Neural cell (in vitro differentiated cells): ENCODE data around the gene C10orf90. TPM values are rescaled to one million over a fixed set of nuclear protein-coding genes. Genes with fewer than 3 reads are reported as not detected.

Experiments used
- H2AFZ ChIP-seq: fragments of 200-600, 300-800 bp; sonication (generic), shearing (Covaris generic); 2 replicates; pipeline ENCODE4 v1.6.0; 2014; ENCODE audit warnings: low read depth, mild to moderate bottlenecking, antibody characterized with exemption, low read length, moderate library complexity
- H3F3A ChIP-seq: fragments of 200-600 bp; shearing (Covaris generic); 2 replicates; pipeline ENCODE4 v1.6.1; 2016; ENCODE audit warnings: mild to moderate bottlenecking, moderate library complexity, mixed read lengths, antibody characterized with exemption, low read length; ENCODE audit not compliant: insufficient read depth, poor library complexity, severe bottlenecking
- H3K27ac ChIP-seq: fragments of 200-600, 300-800 bp; sonication (generic), shearing (Covaris generic); 2 replicates; pipeline ENCODE4 v1.5.1; 2014; ENCODE audit warnings: mild to moderate bottlenecking, low read length, moderate library complexity
- H3K27me3 ChIP-seq: fragments of 300-800, 200-600 bp; sonication (generic), shearing (Covaris generic); 2 replicates; pipeline ENCODE4 v1.6.0; 2014; ENCODE audit warnings: mild to moderate bottlenecking, low read depth, low read length, moderate library complexity; ENCODE audit not compliant: insufficient read depth
- H3K36me3 ChIP-seq: fragments of 300-800, 200-600 bp; sonication (generic), shearing (Covaris generic); 2 replicates; pipeline ENCODE4 v1.5.1; 2014; ENCODE audit warnings: mild to moderate bottlenecking, antibody characterized with exemption, low read length, moderate library complexity; ENCODE audit not compliant: insufficient read depth
- H3K4me2 ChIP-seq: fragments of 300-800, 200-600 bp; sonication (generic), shearing (Covaris generic); 2 replicates; pipeline ENCODE4 v1.6.0; 2014; ENCODE audit warnings: mild to moderate bottlenecking, low read length
- H3K4me3 ChIP-seq: fragments of 300-800, 200-600 bp; sonication (generic), shearing (Covaris generic); 2 replicates; pipeline ENCODE4 v1.5.1; 2014; ENCODE audit warnings: mild to moderate bottlenecking, low read length, moderate library complexity
- H3K79me2 ChIP-seq: fragments of 200-600 bp; shearing (Covaris generic); replicated peaks from 2 replicates; pipeline ENCODE4 v1.6.0; 2014; ENCODE audit warnings: mild to moderate bottlenecking, low read length, moderate library complexity; ENCODE audit not compliant: insufficient read depth
- H3K9ac ChIP-seq: fragments of 300-800, 200-600 bp; sonication (generic), shearing (Covaris generic); 2 replicates; pipeline ENCODE4 v1.6.1; 2016; ENCODE audit warnings: mild to moderate bottlenecking, low read length, mixed read lengths
- H3K9me2 ChIP-seq: fragments of 200-600 bp; shearing (Covaris generic); 2 replicates; pipeline ENCODE4 v1.6.1; 2016; ENCODE audit warnings: mild to moderate bottlenecking, low read length, mixed read lengths; ENCODE audit not compliant: insufficient read depth
- H3K9me3 ChIP-seq: fragments of 200-600, 300-800 bp; sonication (generic), shearing (Covaris generic); 2 replicates; pipeline ENCODE4 v1.6.1; 2016; ENCODE audit warnings: mild to moderate bottlenecking, mixed run types, low read length, moderate library complexity, mixed read lengths
- H4K20me1 ChIP-seq: fragments of 200-600 bp; shearing (Covaris generic); 2 replicates; pipeline ENCODE4 v1.6.1; 2016; ENCODE audit warnings: mild to moderate bottlenecking, mixed run types; ENCODE audit not compliant: insufficient read depth
- EP300 ChIP-seq: fragments of 450-650 bp; conservative IDR thresholded peaks from 2 replicates; pipeline ENCODE4 v1.6.1; 2014; ENCODE audit warnings: antibody characterized with exemption, mild to moderate bottlenecking, moderate library complexity; ENCODE audit not compliant: poor library complexity, severe bottlenecking
- EZH2 ChIP-seq: fragments of 200-600, 300-800 bp; shearing (Covaris generic), sonication (generic); IDR thresholded peaks from 2 replicates; pipeline ENCODE4 v1.6.1; 2014; ENCODE audit warnings: antibody characterized with exemption, low read length, borderline replicate concordance, mild to moderate bottlenecking; ENCODE audit not compliant: insufficient read depth, poor library complexity, severe bottlenecking
- MXI1 ChIP-seq: fragments of 450-650 bp; conservative IDR thresholded peaks from 2 replicates; pipeline ENCODE4 v1.6.1; 2014; ENCODE audit warnings: antibody characterized with exemption, mild to moderate bottlenecking; ENCODE audit not compliant: poor library complexity, severe bottlenecking
- POLR2AphosphoS5 ChIP-seq: IDR thresholded peaks from 2 replicates; pipeline ENCODE4 v1.6.1; 2012
- RAD21 ChIP-seq: fragments of 450-650 bp; conservative IDR thresholded peaks from 2 replicates; pipeline ENCODE4 v1.6.1; 2014; ENCODE audit warnings: antibody characterized with exemption, mild to moderate bottlenecking, moderate library complexity
- SMC3 ChIP-seq: fragments of 450-650 bp; conservative IDR thresholded peaks from 2 replicates; pipeline ENCODE4 v1.6.1; 2014; ENCODE audit warnings: antibody characterized with exemption, mild to moderate bottlenecking, moderate library complexity; ENCODE audit not compliant: poor library complexity
- TAF1 ChIP-seq: IDR thresholded peaks from 2 replicates; pipeline ENCODE4 v1.6.1; 2012; ENCODE audit warnings: low read depth
- polyA plus RNA-seq: library from polyadenylated mRNA; depleted of rRNA; stranded (reverse); fragments of >200 nt; gene quantifications from 2 replicates; pipeline ENCODE4 v1.2.3, GENCODE V29; 2014
- TF ChIP-seq, protein P1 (sequence below): fragments of 450-650 bp; IDR thresholded peaks from 2 replicates; pipeline ENCODE4 v1.5.1; 2014; ENCODE audit warnings: antibody characterized with exemption, mild to moderate bottlenecking, moderate library complexity; ENCODE audit not compliant: poor library complexity, severe bottlenecking
- TF ChIP-seq, protein P2 (sequence below): IDR thresholded peaks from 2 replicates; pipeline ENCODE4 v1.6.1; 2012; ENCODE audit warnings: borderline replicate concordance

Gene C10orf90
- polyA plus RNA-seq, 1 donor from 2014 or later, result not detected

DNA sequence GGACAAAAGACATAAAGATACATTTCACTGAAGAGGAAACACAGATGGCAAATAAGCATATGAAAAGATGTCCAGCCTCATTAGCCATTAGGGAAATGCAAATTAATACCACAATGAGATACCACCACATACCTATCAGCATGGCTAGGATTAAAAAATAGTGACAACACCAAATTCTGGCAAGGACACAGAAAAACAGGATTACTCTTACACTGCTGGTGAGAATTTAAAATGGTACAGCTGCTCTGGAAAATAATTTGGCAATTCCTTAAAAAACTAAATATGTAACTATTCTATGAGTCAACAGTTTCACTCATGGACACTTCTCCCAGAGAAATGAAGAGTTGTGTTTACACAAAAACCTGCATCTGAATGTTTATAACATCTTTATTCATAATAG lies 121.1 kb downstream of the C10orf90 start:
- Histone ChIP-seq H3K27me3 (no peaks in the 10 kb centered on the region), H3K9ac (no peak overlapping the region), H3K36me3 (no peaks in the 10 kb centered on the region), H3K9me3 (no peaks in the 10 kb centered on the region), H3F3A (no peaks in the 10 kb centered on the region), H3K27ac (no peak overlapping the region), H3K79me2 (no peaks in the 10 kb centered on the region), H3K4me3 (no peak overlapping the region), H3K4me2 (no peak overlapping the region), H3K9me2 (no peaks in the 10 kb centered on the region), H4K20me1 (no peaks in the 10 kb centered on the region), H2AFZ (no peak overlapping the region)
- TF ChIP-seq SMC3, result no peak
- no peak for TF ChIP-seq EP300

DNA sequence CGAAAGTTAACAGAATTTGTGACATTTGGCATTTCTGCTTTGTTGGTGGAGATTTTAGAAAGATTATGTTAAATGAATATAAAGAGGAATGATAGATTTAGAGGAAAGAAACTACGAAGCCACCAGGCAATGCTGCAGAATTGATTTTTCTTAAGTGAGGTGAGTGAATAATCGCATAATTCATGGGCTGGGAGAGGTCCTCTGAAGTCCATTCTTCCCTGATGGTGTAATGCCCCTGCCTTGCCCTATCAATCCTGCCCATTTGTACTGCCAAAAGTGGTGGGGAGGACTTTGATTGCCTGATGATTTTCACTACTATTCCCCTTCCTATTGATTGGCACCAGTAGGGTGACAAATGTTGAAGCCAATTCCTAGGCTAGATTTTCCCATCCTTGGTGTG lies 125.9 kb downstream of the C10orf90 start:
- no peak overlapping the region for H3K27ac ChIP-seq

More for the DNA sequence above, 125.9 kb downstream of the C10orf90 start:
- no peaks in the 10 kb centered on the region for H3F3A ChIP-seq
- H3K9ac ChIP-seq, result no peak overlapping the region
- no peak overlapping the region for H3K4me2 ChIP-seq
- TF ChIP-seq TAF1 (no peak), RAD21 (no peak), POLR2AphosphoS5 (no peak), MXI1 (no peak), EP300 (no peak), SMC3 (no peak), EZH2 (no peak)
- TF ChIP-seq, protein P1, sequence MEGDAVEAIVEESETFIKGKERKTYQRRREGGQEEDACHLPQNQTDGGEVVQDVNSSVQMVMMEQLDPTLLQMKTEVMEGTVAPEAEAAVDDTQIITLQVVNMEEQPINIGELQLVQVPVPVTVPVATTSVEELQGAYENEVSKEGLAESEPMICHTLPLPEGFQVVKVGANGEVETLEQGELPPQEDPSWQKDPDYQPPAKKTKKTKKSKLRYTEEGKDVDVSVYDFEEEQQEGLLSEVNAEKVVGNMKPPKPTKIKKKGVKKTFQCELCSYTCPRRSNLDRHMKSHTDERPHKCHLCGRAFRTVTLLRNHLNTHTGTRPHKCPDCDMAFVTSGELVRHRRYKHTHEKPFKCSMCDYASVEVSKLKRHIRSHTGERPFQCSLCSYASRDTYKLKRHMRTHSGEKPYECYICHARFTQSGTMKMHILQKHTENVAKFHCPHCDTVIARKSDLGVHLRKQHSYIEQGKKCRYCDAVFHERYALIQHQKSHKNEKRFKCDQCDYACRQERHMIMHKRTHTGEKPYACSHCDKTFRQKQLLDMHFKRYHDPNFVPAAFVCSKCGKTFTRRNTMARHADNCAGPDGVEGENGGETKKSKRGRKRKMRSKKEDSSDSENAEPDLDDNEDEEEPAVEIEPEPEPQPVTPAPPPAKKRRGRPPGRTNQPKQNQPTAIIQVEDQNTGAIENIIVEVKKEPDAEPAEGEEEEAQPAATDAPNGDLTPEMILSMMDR, result no peak
- TF ChIP-seq, protein P2, sequence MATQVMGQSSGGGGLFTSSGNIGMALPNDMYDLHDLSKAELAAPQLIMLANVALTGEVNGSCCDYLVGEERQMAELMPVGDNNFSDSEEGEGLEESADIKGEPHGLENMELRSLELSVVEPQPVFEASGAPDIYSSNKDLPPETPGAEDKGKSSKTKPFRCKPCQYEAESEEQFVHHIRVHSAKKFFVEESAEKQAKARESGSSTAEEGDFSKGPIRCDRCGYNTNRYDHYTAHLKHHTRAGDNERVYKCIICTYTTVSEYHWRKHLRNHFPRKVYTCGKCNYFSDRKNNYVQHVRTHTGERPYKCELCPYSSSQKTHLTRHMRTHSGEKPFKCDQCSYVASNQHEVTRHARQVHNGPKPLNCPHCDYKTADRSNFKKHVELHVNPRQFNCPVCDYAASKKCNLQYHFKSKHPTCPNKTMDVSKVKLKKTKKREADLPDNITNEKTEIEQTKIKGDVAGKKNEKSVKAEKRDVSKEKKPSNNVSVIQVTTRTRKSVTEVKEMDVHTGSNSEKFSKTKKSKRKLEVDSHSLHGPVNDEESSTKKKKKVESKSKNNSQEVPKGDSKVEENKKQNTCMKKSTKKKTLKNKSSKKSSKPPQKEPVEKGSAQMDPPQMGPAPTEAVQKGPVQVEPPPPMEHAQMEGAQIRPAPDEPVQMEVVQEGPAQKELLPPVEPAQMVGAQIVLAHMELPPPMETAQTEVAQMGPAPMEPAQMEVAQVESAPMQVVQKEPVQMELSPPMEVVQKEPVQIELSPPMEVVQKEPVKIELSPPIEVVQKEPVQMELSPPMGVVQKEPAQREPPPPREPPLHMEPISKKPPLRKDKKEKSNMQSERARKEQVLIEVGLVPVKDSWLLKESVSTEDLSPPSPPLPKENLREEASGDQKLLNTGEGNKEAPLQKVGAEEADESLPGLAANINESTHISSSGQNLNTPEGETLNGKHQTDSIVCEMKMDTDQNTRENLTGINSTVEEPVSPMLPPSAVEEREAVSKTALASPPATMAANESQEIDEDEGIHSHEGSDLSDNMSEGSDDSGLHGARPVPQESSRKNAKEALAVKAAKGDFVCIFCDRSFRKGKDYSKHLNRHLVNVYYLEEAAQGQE, result no peak
- H4K20me1 ChIP-seq, result no peaks in the 10 kb centered on the region
- no peaks in the 10 kb centered on the region for H3K9me3 ChIP-seq
- no peaks in the 10 kb centered on the region for H3K9me2 ChIP-seq
- no peaks in the 10 kb centered on the region for H3K27me3 ChIP-seq
- no peaks in the 10 kb centered on the region for H3K36me3 ChIP-seq
- no peak overlapping the region for H3K4me3 ChIP-seq
- H3K79me2 ChIP-seq, result no peaks in the 10 kb centered on the region
- no peak overlapping the region for H2AFZ ChIP-seq
